DND-41 (cell line): ENCODE data around the gene EFTUD2.

Experiments
- ATAC-seq: fragments of 200-7000 bp; cut with Tn5 transposase; 3 replicates; pipeline ENCODE4 v1.9.1; 2021; ENCODE audit warnings: low read depth; ENCODE audit not compliant: insufficient read depth
- DNase-seq: peaks from one replicate; pipeline ENCODE4 v3.0.0-alpha.2; 2020
- H2AFZ ChIP-seq: 2 replicates; pipeline ENCODE4 v1.6.0; 2012; ENCODE audit warnings: low read depth, low read length
- H3K27ac ChIP-seq: 2 replicates; pipeline ENCODE4 v1.5.1; 2012; ENCODE audit warnings: low read length, inconsistent platforms
- H3K27me3 ChIP-seq: fragments of 200-600 bp; sonication (generic); 2 replicates; pipeline ENCODE4 v1.6.0; 2012; ENCODE audit warnings: low read length, mild to moderate bottlenecking, inconsistent platforms; ENCODE audit not compliant: insufficient read depth, poor library complexity
- H3K36me3 ChIP-seq: 2 replicates; pipeline ENCODE4 v1.5.1; 2012; ENCODE audit warnings: low read length, inconsistent platforms; ENCODE audit not compliant: insufficient read depth
- H3K4me1 ChIP-seq: 2 replicates; pipeline ENCODE4 v1.5.1; 2012; ENCODE audit warnings: mild to moderate bottlenecking, low read length; ENCODE audit not compliant: insufficient read depth
- H3K4me2 ChIP-seq: 2 replicates; pipeline ENCODE4 v1.6.0; 2012; ENCODE audit warnings: mild to moderate bottlenecking, moderate library complexity, low read length, inconsistent platforms; ENCODE audit not compliant: insufficient read depth
- H3K4me3 ChIP-seq, 2 experiments: fragments of 200-600 bp in 1 of 2; shearing (Covaris generic) in 1 of 2; 2 replicates each; pipeline ENCODE4 v1.5.1; 2012 to 2016; ENCODE audit warnings: inconsistent platforms in 2 of 2, low read length in 2 of 2, mild to moderate bottlenecking in 2 of 2, low read depth in 1 of 2, moderate library complexity in 1 of 2
- H3K79me2 ChIP-seq: 2 replicates; pipeline ENCODE4 v1.6.0; 2012; ENCODE audit warnings: low read length, inconsistent platforms; ENCODE audit not compliant: insufficient read depth
- H3K9ac ChIP-seq: 2 replicates; pipeline ENCODE4 v1.6.0; 2012; ENCODE audit warnings: low read depth, mild to moderate bottlenecking, inconsistent platforms, low read length, moderate library complexity
- H3K9me3 ChIP-seq: 2 replicates; pipeline ENCODE4 v1.5.1; 2012; ENCODE audit warnings: low read length, moderate library complexity, mild to moderate bottlenecking, inconsistent platforms; ENCODE audit not compliant: insufficient read depth, severe bottlenecking
- H4K20me1 ChIP-seq: 2 replicates; pipeline ENCODE4 v1.6.0; 2012; ENCODE audit warnings: low read length; ENCODE audit not compliant: insufficient read depth
- CTCF ChIP-seq: IDR thresholded peaks from 2 replicates; pipeline ENCODE4 v1.5.1; 2012; ENCODE audit warnings: borderline replicate concordance, low read length, moderate library complexity, mild to moderate bottlenecking; ENCODE audit not compliant: poor library complexity, severe bottlenecking; ENCODE audit errors: extremely low read depth
- EZH2 ChIP-seq: IDR thresholded peaks from 3 replicates; pipeline ENCODE4 v1.6.1; 2012; ENCODE audit warnings: borderline replicate concordance, low read depth, mild to moderate bottlenecking, moderate library complexity, low read length, inconsistent platforms; ENCODE audit not compliant: severe bottlenecking

The EFTUD2 gene

GRCh38 chr17:44840274-44840673 is 59.0 kb downstream of the EFTUD2 start:
- Histone ChIP-seq H3K4me2 (no peak overlapping the region), H3K27ac (no peak overlapping the region), H3K79me2 (no peaks in the 10 kb centered on the region), H3K4me1 (peaks cover 3% of the 10 kb centered on the region; the same call in 1 of the 2 replicates), H2AFZ (no peak overlapping the region), H3K9me3 (no peaks in the 10 kb centered on the region), H4K20me1 (no peaks in the 10 kb centered on the region), H3K27me3 (no peaks in the 10 kb centered on the region), H3K9ac (no peak overlapping the region), H3K4me3 (no peak overlapping the region), H3K36me3 (no peaks in the 10 kb centered on the region)
- no peak for TF ChIP-seq EZH2
- ATAC-seq (peak; percentile 57; the same call in 2 of the 3 replicates), DNase-seq (no peak)

DNA sequence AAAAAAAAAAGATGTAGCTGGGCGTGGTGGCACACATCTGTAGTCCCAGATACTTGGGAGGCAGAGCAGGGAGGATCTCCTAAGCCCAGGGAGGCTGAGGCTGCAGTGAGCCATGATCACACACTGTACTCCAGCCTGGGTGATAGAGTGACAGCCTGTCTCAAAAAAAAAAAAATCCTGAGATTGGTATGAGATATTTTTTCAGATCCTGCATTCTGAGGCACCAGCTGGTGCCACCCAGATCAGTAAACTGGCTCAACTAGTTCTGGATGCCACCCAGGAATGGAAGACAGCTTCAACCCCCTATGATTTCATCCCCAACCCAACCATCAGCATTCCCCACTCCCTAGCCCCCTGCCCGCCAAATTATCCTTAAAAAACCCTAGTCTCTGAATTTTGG is 62.0 kb downstream of the EFTUD2 start:
- Histone ChIP-seq H3K27ac (no peak overlapping the region), H3K4me1 (peaks cover 3% of the 10 kb centered on the region; the same call in 1 of the 2 replicates), H3K9ac (no peak overlapping the region), H3K27me3 (no peaks in the 10 kb centered on the region), H3K79me2 (no peaks in the 10 kb centered on the region), H4K20me1 (no peaks in the 10 kb centered on the region), H3K36me3 (no peaks in the 10 kb centered on the region), H2AFZ (no peak overlapping the region), H3K4me3 (no peak overlapping the region), H3K4me2 (no peak overlapping the region), H3K9me3 (no peaks in the 10 kb centered on the region)
- DNase-seq: no peak
- ATAC-seq: no peak
- TF ChIP-seq CTCF (no peak), EZH2 (no peak)

- peaks cover 26% of the 10 kb centered on the region for H3K4me1 ChIP-seq
- TF ChIP-seq EZH2 (no peak), CTCF (no peak)
- H3K36me3 ChIP-seq: no peaks in the 10 kb centered on the region
- no peak overlapping the region for H3K4me2 ChIP-seq
- no peak for DNase-seq
- H3K4me3 ChIP-seq: no peak overlapping the region
- no peak for ATAC-seq
- H3K9ac ChIP-seq: no peak overlapping the region
- H3K79me2 ChIP-seq: peaks cover 19% of the 10 kb centered on the region
- no peak overlapping the region for H2AFZ ChIP-seq
- H4K20me1 ChIP-seq: peaks cover 4% of the 10 kb centered on the region; the same call in 1 of the 2 replicates
- H3K27me3 ChIP-seq: peaks cover 21% of the 10 kb centered on the region
- no peaks in the 10 kb centered on the region for H3K9me3 ChIP-seq
- H3K27ac ChIP-seq: no peak overlapping the region
These were observed 66.4 kb downstream of the EFTUD2 start for GRCh38 chr17:44832805-44833204.

- H3K9me3 ChIP-seq: no peaks in the 10 kb centered on the region
- no peak overlapping the region for H2AFZ ChIP-seq
- H3K4me3 ChIP-seq: no peak overlapping the region
- ATAC-seq (no peak), DNase-seq (no peak)
- peaks cover 4% of the 10 kb centered on the region; the same call in 1 of the 2 replicates for H4K20me1 ChIP-seq
- peaks cover 28% of the 10 kb centered on the region for H3K4me1 ChIP-seq
- H3K9ac ChIP-seq: no peak overlapping the region
- TF ChIP-seq CTCF: no peak
- no peak for TF ChIP-seq EZH2
- no peaks in the 10 kb centered on the region for H3K36me3 ChIP-seq
- H3K27ac ChIP-seq: no peak overlapping the region
- no peak overlapping the region for H3K4me2 ChIP-seq
- peaks cover 21% of the 10 kb centered on the region for H3K27me3 ChIP-seq
- H3K79me2 ChIP-seq: peaks cover 33% of the 10 kb centered on the region
These were observed 67.9 kb downstream of the EFTUD2 start for GRCh38 chr17:44831371-44831770.
